ENCODE data around the gene TRAPPC6A. TPM values are rescaled to one million over a fixed set of nuclear protein-coding genes. Genes with fewer than 3 reads are reported as not detected.
A peak's percentile ranks its signal among the peaks of the same experiment; 100 is the strongest.

TRAPPC6A gene
- total and polyA plus RNA-seq, 2 of the 13 experiments (the other 11 are each of a cell fraction or from before 2014, with no cell fraction given), result 6.5 to 21.0 TPM

DNA sequence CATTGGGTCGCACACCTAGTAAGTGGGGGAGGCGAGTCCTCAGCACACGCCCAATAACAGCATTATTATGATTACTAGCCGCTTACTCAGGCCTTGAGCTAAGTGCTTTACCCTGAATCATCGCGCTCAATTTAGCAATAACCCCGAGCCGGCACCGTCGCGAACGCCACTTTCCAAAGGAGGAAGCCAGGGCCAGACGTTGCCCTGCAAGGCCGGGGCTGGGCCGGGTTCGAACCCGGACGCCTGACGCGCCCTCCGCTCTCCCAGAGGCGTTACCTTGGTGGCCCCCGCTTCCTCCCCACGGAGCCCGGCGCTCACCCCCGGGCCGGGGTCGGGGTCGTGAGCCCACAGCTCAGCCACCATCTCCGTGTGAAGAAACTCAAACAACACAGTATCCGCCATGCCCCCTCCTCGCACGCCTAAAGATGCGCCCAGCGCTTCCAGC, at the start of gene TRAPPC6A (continued):
- no peak for TF ChIP-seq CREB3 (CRISPR knock-in tag; IDR thresholded peaks at IDR 0.05)
- no peak for TF ChIP-seq MNT (IDR thresholded peaks at IDR 0.05)
- TF ChIP-seq ZBTB3 (CRISPR knock-in tag; IDR thresholded peaks at IDR 0.05; ENCODE audit: borderline replicate concordance, low read depth), result no peak
- no peak for TF ChIP-seq ZNF615 (CRISPR knock-in tag; IDR thresholded peaks at IDR 0.05; ENCODE audit: borderline replicate concordance)
- no peak for TF ChIP-seq CEBPB (IDR thresholded peaks at IDR 0.05; ENCODE audit: borderline replicate concordance, low read depth, low read length)
- TF ChIP-seq MIXL1 (CRISPR knock-in tag; IDR thresholded peaks at IDR 0.05), result no peak
- no peak; the same call in 1 of the 2 replicates for TF ChIP-seq ZFP82 (CRISPR knock-in tag; IDR thresholded peaks at IDR 0.05; ENCODE audit: borderline replicate concordance)
- TF ChIP-seq ATF7-NPFF (CRISPR knock-in tag; IDR thresholded peaks at IDR 0.05; ENCODE audit: low read depth), result no peak
- no peak for TF ChIP-seq NCOA5 (CRISPR knock-in tag; IDR thresholded peaks at IDR 0.05)
- TF ChIP-seq ZNF124 (CRISPR knock-in tag; IDR thresholded peaks at IDR 0.05), result 0 out of 2 replicates have a peak, but pooled peaks have one; percentile 10
- no peak for TF ChIP-seq ARNT2 (CRISPR knock-in tag; IDR thresholded peaks at IDR 0.05; ENCODE audit: low read depth)
- TF ChIP-seq ZNF326 (CRISPR knock-in tag; IDR thresholded peaks at IDR 0.05; ENCODE audit: borderline replicate concordance), result no peak
- no peak for TF ChIP-seq SRSF1 (optimal IDR thresholded peaks at IDR 0.05; ENCODE audit: low read depth, low read length)
- TF ChIP-seq ZBTB20 (CRISPR knock-in tag; IDR thresholded peaks at IDR 0.05; ENCODE audit: borderline replicate concordance, low read depth), result no peak
- TF ChIP-seq CC2D1A (CRISPR knock-in tag; IDR thresholded peaks at IDR 0.05), result no peak
- TF ChIP-seq ZNF788 (CRISPR knock-in tag; IDR thresholded peaks at IDR 0.05; ENCODE audit: borderline replicate concordance), result no peak
- TF ChIP-seq, protein P1, sequence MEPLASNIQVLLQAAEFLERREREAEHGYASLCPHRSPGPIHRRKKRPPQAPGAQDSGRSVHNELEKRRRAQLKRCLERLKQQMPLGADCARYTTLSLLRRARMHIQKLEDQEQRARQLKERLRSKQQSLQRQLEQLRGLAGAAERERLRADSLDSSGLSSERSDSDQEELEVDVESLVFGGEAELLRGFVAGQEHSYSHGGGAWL (CRISPR knock-in tag; IDR thresholded peaks at IDR 0.05), result no peak; the same call in 1 of the 2 replicates
- TF ChIP-seq ZNF703 (CRISPR knock-in tag; IDR thresholded peaks at IDR 0.05; ENCODE audit: borderline replicate concordance), result no peak
- peak; percentile 77; the same call in 1 of the 2 replicates for TF ChIP-seq ZSCAN21 (CRISPR knock-in tag; IDR thresholded peaks at IDR 0.05; ENCODE audit: borderline replicate concordance)
- TF ChIP-seq, protein P2, sequence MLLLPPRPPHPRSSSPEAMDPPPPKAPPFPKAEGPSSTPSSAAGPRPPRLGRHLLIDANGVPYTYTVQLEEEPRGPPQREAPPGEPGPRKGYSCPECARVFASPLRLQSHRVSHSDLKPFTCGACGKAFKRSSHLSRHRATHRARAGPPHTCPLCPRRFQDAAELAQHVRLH (CRISPR knock-in tag; IDR thresholded peaks at IDR 0.05; ENCODE audit: borderline replicate concordance, low read depth), result 0 out of 2 replicates have a peak, but pooled peaks have one; percentile 51
- no peak for TF ChIP-seq SYNCRIP (IDR thresholded peaks at IDR 0.05; ENCODE audit: insufficient read depth, low read depth, low read length)
- TF ChIP-seq REL (CRISPR knock-in tag; conservative IDR thresholded peaks at IDR 0.05), result no peak
- no peak for TF ChIP-seq ZNF746 (CRISPR knock-in tag; IDR thresholded peaks at IDR 0.05)
- TF ChIP-seq, protein P3, sequence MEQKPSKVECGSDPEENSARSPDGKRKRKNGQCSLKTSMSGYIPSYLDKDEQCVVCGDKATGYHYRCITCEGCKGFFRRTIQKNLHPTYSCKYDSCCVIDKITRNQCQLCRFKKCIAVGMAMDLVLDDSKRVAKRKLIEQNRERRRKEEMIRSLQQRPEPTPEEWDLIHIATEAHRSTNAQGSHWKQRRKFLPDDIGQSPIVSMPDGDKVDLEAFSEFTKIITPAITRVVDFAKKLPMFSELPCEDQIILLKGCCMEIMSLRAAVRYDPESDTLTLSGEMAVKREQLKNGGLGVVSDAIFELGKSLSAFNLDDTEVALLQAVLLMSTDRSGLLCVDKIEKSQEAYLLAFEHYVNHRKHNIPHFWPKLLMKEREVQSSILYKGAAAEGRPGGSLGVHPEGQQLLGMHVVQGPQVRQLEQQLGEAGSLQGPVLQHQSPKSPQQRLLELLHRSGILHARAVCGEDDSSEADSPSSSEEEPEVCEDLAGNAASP (CRISPR knock-in tag; IDR thresholded peaks at IDR 0.05; ENCODE audit: borderline replicate concordance), result no peak
- TF ChIP-seq NFRKB (IDR thresholded peaks at IDR 0.05), result no peak
- no peak for TF ChIP-seq PHB2 (IDR thresholded peaks at IDR 0.05; ENCODE audit: partially characterized antibody)
- TF ChIP-seq GTF3A (CRISPR knock-in tag; conservative IDR thresholded peaks at IDR 0.05), result no peak

All from HepG2 (cell line).